Astrocyte (in vitro differentiated cells and primary cell): ENCODE data around the gene MAPK8IP3. TPM values are rescaled to one million over a fixed set of nuclear protein-coding genes. Genes with fewer than 3 reads are reported as not detected.

ENCODE experiments used
- DNase-seq: peaks from one replicate; pipeline ENCODE4 v3.0.0-alpha.2; 2010; ENCODE audit warnings: low read depth
- FAIRE-seq: peaks from 2 replicates; lab custom pipeline; 2011; peaks lifted over from hg19 to GRCh38; lab: Jason Lieb, UNC
- H2AFZ ChIP-seq: 2 replicates; pipeline ENCODE4 v1.6.0; 2012; ENCODE audit warnings: low read depth, low read length, inconsistent platforms
- H3K27ac ChIP-seq: 2 replicates; pipeline ENCODE4 v1.5.1; 2011; ENCODE audit warnings: low read depth, low read length, inconsistent platforms
- H3K27me3 ChIP-seq: 2 replicates; pipeline ENCODE4 v1.6.0; 2011; ENCODE audit warnings: low read length, inconsistent platforms; ENCODE audit not compliant: insufficient read depth
- H3K36me3 ChIP-seq: 2 replicates; pipeline ENCODE4 v1.5.1; 2011; ENCODE audit warnings: low read length, inconsistent platforms; ENCODE audit not compliant: insufficient read depth
- H3K4me1 ChIP-seq: 2 replicates; pipeline ENCODE4 v1.5.1; 2011; ENCODE audit warnings: low read length, inconsistent platforms; ENCODE audit not compliant: insufficient read depth
- H3K4me2 ChIP-seq: 2 replicates; pipeline ENCODE4 v1.6.0; 2012; ENCODE audit warnings: low read length, inconsistent platforms
- H3K4me3 ChIP-seq: 2 replicates; pipeline ENCODE4 v1.5.1; 2011; ENCODE audit warnings: low read depth, mild to moderate bottlenecking, low read length, inconsistent platforms; ENCODE audit not compliant: insufficient read depth
- H3K79me2 ChIP-seq: 2 replicates; pipeline ENCODE4 v1.6.0; 2012; ENCODE audit warnings: mild to moderate bottlenecking, low read length, inconsistent platforms; ENCODE audit not compliant: insufficient read depth
- H3K9ac ChIP-seq: 2 replicates; pipeline ENCODE4 v1.6.0; 2012; ENCODE audit warnings: mild to moderate bottlenecking, low read length, inconsistent platforms
- H3K9me3 ChIP-seq: 2 replicates; pipeline ENCODE4 v1.5.1; 2012; ENCODE audit warnings: low read depth, mild to moderate bottlenecking, low read length, inconsistent platforms; ENCODE audit not compliant: insufficient read depth
- H4K20me1 ChIP-seq: 2 replicates; pipeline ENCODE4 v1.6.0; 2012; ENCODE audit warnings: low read length, inconsistent platforms; ENCODE audit not compliant: insufficient read depth
- H3K27ac Mint-ChIP-seq: one replicate; pipeline ENCODE4 v1.8.0; 2021; ENCODE audit warnings: mild to moderate bottlenecking, mixed read lengths; ENCODE audit not compliant: unreplicated experiment
- H3K27me3 Mint-ChIP-seq: one replicate; pipeline ENCODE4 v1.8.0; 2021; ENCODE audit warnings: low read depth, mixed read lengths; ENCODE audit not compliant: unreplicated experiment
- H3K36me3 Mint-ChIP-seq: one replicate; pipeline ENCODE4 v1.8.0; 2021; ENCODE audit warnings: low read depth, mixed read lengths; ENCODE audit not compliant: unreplicated experiment
- H3K4me1 Mint-ChIP-seq: one replicate; pipeline ENCODE4 v1.8.0; 2021; ENCODE audit warnings: low read depth, mixed read lengths; ENCODE audit not compliant: unreplicated experiment
- H3K4me3 Mint-ChIP-seq: one replicate; pipeline ENCODE4 v1.8.0; 2021; ENCODE audit warnings: mild to moderate bottlenecking, moderate library complexity, mixed read lengths; ENCODE audit not compliant: unreplicated experiment
- H3K9me3 Mint-ChIP-seq: one replicate; pipeline ENCODE4 v1.8.0; 2021; ENCODE audit warnings: mild to moderate bottlenecking, mixed read lengths; ENCODE audit not compliant: unreplicated experiment
- CTCF ChIP-seq: IDR thresholded peaks from 2 replicates; pipeline ENCODE4 v1.5.1; 2011; ENCODE audit warnings: low read depth, mild to moderate bottlenecking, inconsistent platforms, low read length, moderate library complexity; ENCODE audit not compliant: insufficient read depth
- EZH2 ChIP-seq: IDR thresholded peaks from 2 replicates; pipeline ENCODE4 v1.6.1; 2012; ENCODE audit warnings: mild to moderate bottlenecking, low read length, inconsistent platforms; ENCODE audit not compliant: insufficient read depth
- total RNA-seq: library from RNA; stranded (reverse); gene quantifications from 2 replicates; pipeline ENCODE4 v1.2.1, GENCODE V29; 2021

The MAPK8IP3 gene
- total RNA-seq, 1 donor from 2014 or later, result 92.4 TPM

GRCh38 chr16:1788095-1788707 lies 82.2 kb downstream of the MAPK8IP3 start:
- no peaks in the 10 kb centered on the region for H3K9me3 Mint-ChIP-seq
- no peak overlapping the region for H3K27ac Mint-ChIP-seq

GRCh38 chr16:1788708-1789100 lies 82.7 kb downstream of the MAPK8IP3 start:
- TF ChIP-seq EZH2, result no peak
- no peak for TF ChIP-seq CTCF
- DNase-seq, result no peak
- Histone ChIP-seq H2AFZ (no peak overlapping the region), H3K4me3 (no peak overlapping the region), H4K20me1 (peaks cover 33% of the 10 kb centered on the region), H3K9me3 (no peaks in the 10 kb centered on the region), H3K9ac (no peak overlapping the region), H3K79me2 (peaks cover 45% of the 10 kb centered on the region), H3K4me2 (no peak overlapping the region), H3K4me1 (peaks cover 4% of the 10 kb centered on the region), H3K27me3 (no peaks in the 10 kb centered on the region), H3K36me3 (peaks cover 2% of the 10 kb centered on the region), H3K27ac (no peak overlapping the region)
- H3K36me3 Mint-ChIP-seq, result no peaks in the 10 kb centered on the region
- no peaks in the 10 kb centered on the region for H3K4me1 Mint-ChIP-seq
- no peak overlapping the region for H3K27ac Mint-ChIP-seq
- peak overlapping the region; percentile 60 for H3K4me3 Mint-ChIP-seq
- no peaks in the 10 kb centered on the region for H3K27me3 Mint-ChIP-seq
- FAIRE-seq, result no peak
- H3K9me3 Mint-ChIP-seq, result no peaks in the 10 kb centered on the region

More at GRCh38 chr16:1788095-1788707, 82.2 kb downstream of the MAPK8IP3 start:
- Histone ChIP-seq H2AFZ (no peak overlapping the region), H3K9me3 (no peaks in the 10 kb centered on the region), H3K79me2 (peaks cover 49% of the 10 kb centered on the region), H3K4me1 (peaks cover 4% of the 10 kb centered on the region), H3K27me3 (no peaks in the 10 kb centered on the region), H3K4me2 (no peak overlapping the region), H3K27ac (no peak overlapping the region), H3K9ac (no peak overlapping the region), H3K36me3 (peaks cover 2% of the 10 kb centered on the region), H3K4me3 (no peak overlapping the region), H4K20me1 (peaks cover 33% of the 10 kb centered on the region)
- Mint-ChIP-seq H3K36me3 (no peaks in the 10 kb centered on the region), H3K4me1 (no peaks in the 10 kb centered on the region), H3K4me3 (no peak overlapping the region), H3K27me3 (no peaks in the 10 kb centered on the region)
- no peak for DNase-seq
- TF ChIP-seq EZH2 (no peak), CTCF (no peak)
- no peak for FAIRE-seq

- H3K36me3 Mint-ChIP-seq, result no peaks in the 10 kb centered on the region
- TF ChIP-seq EZH2, result no peak
- H3K4me1 Mint-ChIP-seq, result no peaks in the 10 kb centered on the region
- no peak overlapping the region for H3K27ac Mint-ChIP-seq
- H3K27me3 Mint-ChIP-seq, result no peaks in the 10 kb centered on the region
- FAIRE-seq (no peak), DNase-seq (no peak)
- Histone ChIP-seq H3K27me3 (no peaks in the 10 kb centered on the region), H2AFZ (no peak overlapping the region), H3K79me2 (peaks cover 36% of the 10 kb centered on the region), H3K27ac (no peak overlapping the region), H3K9me3 (no peaks in the 10 kb centered on the region), H3K4me1 (no peaks in the 10 kb centered on the region), H3K36me3 (peaks cover 2% of the 10 kb centered on the region), H3K4me2 (no peak overlapping the region), H3K9ac (no peak overlapping the region), H4K20me1 (peaks cover 28% of the 10 kb centered on the region), H3K4me3 (no peak overlapping the region)
- H3K9me3 Mint-ChIP-seq, result no peaks in the 10 kb centered on the region
- no peak overlapping the region for H3K4me3 Mint-ChIP-seq
Measured at GRCh38 chr16:1789643-1790045, 83.6 kb downstream of the MAPK8IP3 start.
